Measurements from ENCODE around the gene ITGAD. TPM values are rescaled to one million over a fixed set of nuclear protein-coding genes. Genes with fewer than 3 reads are reported as not detected.
A peak's percentile ranks its signal among the peaks of the same experiment; 100 is the strongest.

Gene ITGAD
- total and polyA plus RNA-seq, 2 experiments from 2014 or later = not detected

DNA sequence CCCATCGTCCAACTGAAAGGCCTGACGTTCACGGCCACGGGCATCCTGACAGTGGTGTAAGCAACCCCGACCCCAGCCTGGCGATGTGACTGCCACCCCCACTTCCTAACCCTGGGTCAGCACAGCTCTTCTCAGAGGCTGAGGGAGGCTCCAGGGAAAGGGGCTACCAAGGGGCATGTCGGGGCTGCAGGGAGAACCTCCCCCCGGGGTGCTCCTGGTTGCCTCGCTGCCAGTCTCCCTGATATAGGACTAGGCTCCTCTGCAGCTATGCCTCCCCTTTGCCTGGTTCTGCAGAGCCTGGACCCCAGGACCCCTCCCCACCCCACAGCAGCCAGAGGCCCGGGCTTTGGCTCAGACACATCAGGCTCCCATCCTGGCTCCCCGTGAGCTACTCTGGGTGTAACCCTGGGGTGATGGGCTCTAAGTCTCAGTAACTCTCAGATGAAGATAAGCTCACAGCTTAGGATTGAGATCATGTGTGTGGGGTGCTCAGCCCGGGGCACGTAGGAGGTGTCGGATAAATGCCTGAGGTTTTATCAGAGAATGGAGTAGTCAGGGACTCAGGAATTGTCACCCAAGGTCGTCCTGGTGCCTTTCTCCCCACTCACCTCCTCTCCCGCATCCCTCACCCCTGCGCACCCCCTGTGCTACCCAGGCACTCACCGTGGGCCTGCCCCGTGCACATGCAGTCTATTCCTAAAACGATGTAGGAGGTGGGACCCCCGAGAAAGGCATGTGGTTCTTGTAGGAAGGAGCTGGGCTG, 10.6 kb downstream of the ITGAD start (continued):
- TF ChIP-seq ZNF462 (CRISPR knock-in tag; IDR thresholded peaks at IDR 0.05) = no peak

DNA sequence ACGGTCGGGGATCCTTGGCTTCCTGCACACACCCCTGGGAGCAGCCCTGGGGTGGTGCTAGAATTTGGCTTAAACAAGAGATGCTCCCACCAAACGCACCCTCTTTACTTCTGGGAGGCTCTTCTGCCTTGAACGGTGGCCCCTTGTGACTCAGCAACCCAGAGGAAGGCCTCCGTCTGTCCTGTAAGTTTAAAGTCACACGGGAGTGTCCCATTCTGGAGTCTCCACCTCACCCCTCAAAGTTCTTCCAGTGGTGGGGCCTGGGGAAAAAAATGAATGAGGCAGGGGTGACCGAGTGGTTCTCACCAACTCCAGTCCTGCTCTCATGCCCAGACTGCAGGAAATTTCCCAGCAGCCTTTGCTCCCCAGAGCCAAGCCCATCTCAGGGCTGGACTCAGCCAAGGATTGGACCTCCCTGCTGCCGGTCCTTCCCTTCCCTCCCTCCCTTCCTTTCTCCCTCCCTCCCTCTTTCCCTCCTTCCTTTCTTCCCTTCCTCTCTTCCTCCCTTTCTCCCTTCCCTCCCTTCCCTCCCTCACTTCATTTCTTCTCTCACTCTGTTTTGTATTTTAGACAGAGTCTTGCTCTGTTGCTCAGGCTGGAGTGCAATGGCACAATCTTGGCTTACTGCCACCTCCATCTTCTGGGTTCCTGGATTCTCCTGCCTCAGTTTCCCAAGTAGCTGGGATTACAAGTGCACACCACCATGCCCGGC, 11.4 kb downstream of the ITGAD start:
- ATAC-seq (no peak), DNase-seq (ENCODE audit: low spot score) (no peak)
- Histone ChIP-seq H3K9me2 (ENCODE audit: insufficient read depth) (no peaks in the 10 kb centered on the region), H4K20me1 (replicated peaks; ENCODE audit: insufficient read depth) (no peaks in the 10 kb centered on the region), H3F3A (replicated peaks; ENCODE audit: low read depth) (no peaks in the 10 kb centered on the region), H3K27ac (ENCODE audit: low read depth) (no peak overlapping the region), H3K4me3 (no peak overlapping the region), H3K79me2 (replicated peaks; ENCODE audit: insufficient read depth) (no peaks in the 10 kb centered on the region), H3K4me2 (no peak overlapping the region), H2AFZ (no peak overlapping the region), H3K27me3 (ENCODE audit: insufficient read depth) (no peaks in the 10 kb centered on the region), H3K36me3 (ENCODE audit: insufficient read depth) (no peaks in the 10 kb centered on the region), H3K4me1 (ENCODE audit: insufficient read depth) (no peaks in the 10 kb centered on the region)
- Mint-ChIP-seq H3K27ac (no peak overlapping the region), H3K4me1 (no peaks in the 10 kb centered on the region), H3K27me3 (ENCODE audit: insufficient read depth, low read depth, poor library complexity) (peaks cover 4% of the 10 kb centered on the region), H3K9me3 (peaks cover 4% of the 10 kb centered on the region; the same call in 1 of the 3 replicates), H3K4me3 (peak overlapping the region; percentile 41; the same call in 1 of the 3 replicates), H3K36me3 (ENCODE audit: low read depth) (no peaks in the 10 kb centered on the region)
- TF ChIP-seq NANOG (IDR thresholded peaks at IDR 0.05; ENCODE audit: borderline replicate concordance) (no peak), EZH2 (IDR thresholded peaks at IDR 0.05; ENCODE audit: low read depth, unreplicated experiment) (no peak), POLR2AphosphoS5 (IDR thresholded peaks at IDR 0.05; ENCODE audit: low read depth) (no peak), JUNB (IDR thresholded peaks at IDR 0.05; ENCODE audit: unreplicated experiment) (no peak), STAT1 (IDR thresholded peaks at IDR 0.05; ENCODE audit: unreplicated experiment) (no peak)
- TF ChIP-seq, protein P1, sequence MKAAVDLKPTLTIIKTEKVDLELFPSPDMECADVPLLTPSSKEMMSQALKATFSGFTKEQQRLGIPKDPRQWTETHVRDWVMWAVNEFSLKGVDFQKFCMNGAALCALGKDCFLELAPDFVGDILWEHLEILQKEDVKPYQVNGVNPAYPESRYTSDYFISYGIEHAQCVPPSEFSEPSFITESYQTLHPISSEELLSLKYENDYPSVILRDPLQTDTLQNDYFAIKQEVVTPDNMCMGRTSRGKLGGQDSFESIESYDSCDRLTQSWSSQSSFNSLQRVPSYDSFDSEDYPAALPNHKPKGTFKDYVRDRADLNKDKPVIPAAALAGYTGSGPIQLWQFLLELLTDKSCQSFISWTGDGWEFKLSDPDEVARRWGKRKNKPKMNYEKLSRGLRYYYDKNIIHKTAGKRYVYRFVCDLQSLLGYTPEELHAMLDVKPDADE (IDR thresholded peaks at IDR 0.05) = no peak

Measured in GM23338 (cell line).